Ramos (cell line): ENCODE results near the gene CDX4.
"Not testable (repeated sequence)": the region's sequence is repeated elsewhere in the genome, so short reads cannot be mapped to it uniquely, and the experiment has no call there.

Source experiments
- in situ Hi-C: fragments of 300-500 bp; cut with MboI; formaldehyde crosslinking; loops from one replicate; pipeline ENCODE4 v1.14.3; 2022; ENCODE audit warnings: low sequenced_read_pairs; ENCODE audit not compliant: unreplicated experiment

CDX4 gene

GRCh38 chrX:73446831-73447230 lies at the start of gene CDX4:
TSS of gene CDX4 (plus strand) at chrX:73447053. CDS start at chrX:73447254, 201 bp downstream.
- in situ Hi-C loops = no loop called here

- in situ Hi-C loops = no loop called here
These were observed 48.5 kb upstream of the CDX4 start for GRCh38 chrX:73398185-73398914.

GRCh38 chrX:73400136-73400748 lies 46.6 kb upstream of the CDX4 start:
- in situ Hi-C loops = no loop called here

- in situ Hi-C loops = no loop called here
These were observed 45.1 kb upstream of the CDX4 start for GRCh38 chrX:73401591-73402266.

- in situ Hi-C loops = no loop called here
These were observed 33.9 kb upstream of the CDX4 start for GRCh38 chrX:73412930-73413329.

- in situ Hi-C loops = no loop called here
These were observed 500 bp downstream of the CDX4 start for GRCh38 chrX:73447311-73447794.

GRCh38 chrX:73448379-73448778 lies 1.5 kb downstream of the CDX4 start:
- in situ Hi-C loops = no loop called here

GRCh38 chrX:73455171-73455570 lies 8.3 kb downstream of the CDX4 start:
- in situ Hi-C loops = no loop called here

- in situ Hi-C loops = no loop called here
These were observed 10.5 kb downstream of the CDX4 start for GRCh38 chrX:73457306-73457705.

- in situ Hi-C loops = no loop called here
These were observed 21.5 kb downstream of the CDX4 start for GRCh38 chrX:73468376-73468775.

GRCh38 chrX:73478961-73479360 lies 32.1 kb downstream of the CDX4 start:
- in situ Hi-C loops = no loop called here

GRCh38 chrX:73481521-73481920 lies 34.7 kb downstream of the CDX4 start:
- in situ Hi-C loops = no loop called here

GRCh38 chrX:73490661-73491060 lies 43.8 kb downstream of the CDX4 start:
- in situ Hi-C loops = no loop called here

- in situ Hi-C loops = not testable (repeated sequence)
These were observed 45.3 kb downstream of the CDX4 start for GRCh38 chrX:73492178-73492577.
